ENCODE measurements around the gene YJEFN3. TPM values are rescaled to one million over a fixed set of nuclear protein-coding genes. Genes with fewer than 3 reads are reported as not detected.

YJEFN3 gene
- total RNA-seq, 1 experiment from 2014 or later: 25.3 TPM

DNA sequence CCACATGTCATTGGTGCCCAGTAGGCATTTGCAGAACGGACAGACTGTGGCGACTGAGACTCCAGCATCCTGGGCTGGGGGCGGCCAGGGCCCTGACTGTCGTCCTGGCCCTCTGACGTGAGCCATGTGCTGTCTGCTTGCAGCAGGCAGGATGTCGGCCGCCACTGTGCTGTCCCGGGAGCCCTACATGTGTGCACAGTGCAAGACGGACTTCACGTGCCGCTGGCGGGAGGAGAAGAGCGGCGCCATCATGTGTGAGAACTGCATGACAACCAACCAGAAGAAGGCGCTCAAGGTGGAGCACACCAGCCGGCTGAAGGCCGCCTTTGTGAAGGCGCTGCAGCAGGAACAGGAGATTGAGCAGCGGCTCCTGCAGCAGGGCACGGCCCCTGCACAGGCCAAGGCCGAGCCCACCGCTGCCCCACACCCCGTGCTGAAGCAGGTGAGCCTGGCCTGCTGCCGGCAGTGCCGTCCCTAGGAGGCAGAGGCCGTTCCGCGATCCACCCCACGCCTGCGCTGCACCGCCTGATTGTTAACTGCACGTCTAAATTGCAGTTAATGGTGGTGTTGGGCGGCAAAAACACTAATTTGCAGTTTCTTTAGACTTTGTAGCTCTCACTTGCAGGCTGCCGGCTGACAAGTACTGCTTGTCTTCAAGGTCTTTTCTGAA lies 27.6 kb upstream of the YJEFN3 start:
- TF ChIP-seq EZH2phosphoT487 (IDR thresholded peaks at IDR 0.05; ENCODE audit: borderline replicate concordance) (no peak), ZFX (IDR thresholded peaks at IDR 0.05) (no peak), SRF (IDR thresholded peaks at IDR 0.05; ENCODE audit: low read depth) (no peak), CEBPB (IDR thresholded peaks at IDR 0.05; ENCODE audit: low read depth) (no peak), SIN3A (IDR thresholded peaks at IDR 0.05; ENCODE audit: low read depth) (no peak), ELF1 (IDR thresholded peaks at IDR 0.05; ENCODE audit: borderline replicate concordance, low read depth) (no peak), ZBTB33 (IDR thresholded peaks at IDR 0.05; ENCODE audit: extremely low read depth, insufficient replicate concordance, low read length) (no peak), CBX3 (IDR thresholded peaks at IDR 0.05; ENCODE audit: low read depth) (no peak), POLR2AphosphoS5 (IDR thresholded peaks at IDR 0.05; ENCODE audit: low read depth, low read length) (no peak), YY1 (IDR thresholded peaks at IDR 0.05; ENCODE audit: extremely low read depth, insufficient replicate concordance, low read depth, low read length) (no peak), EGR1 (IDR thresholded peaks at IDR 0.05; ENCODE audit: low read depth) (no peak), REST (IDR thresholded peaks at IDR 0.05; ENCODE audit: low read depth) (no peak), MAX (IDR thresholded peaks at IDR 0.05) (no peak), EZH2 (IDR thresholded peaks at IDR 0.05) (no peak)
- TF ChIP-seq, protein P1, sequence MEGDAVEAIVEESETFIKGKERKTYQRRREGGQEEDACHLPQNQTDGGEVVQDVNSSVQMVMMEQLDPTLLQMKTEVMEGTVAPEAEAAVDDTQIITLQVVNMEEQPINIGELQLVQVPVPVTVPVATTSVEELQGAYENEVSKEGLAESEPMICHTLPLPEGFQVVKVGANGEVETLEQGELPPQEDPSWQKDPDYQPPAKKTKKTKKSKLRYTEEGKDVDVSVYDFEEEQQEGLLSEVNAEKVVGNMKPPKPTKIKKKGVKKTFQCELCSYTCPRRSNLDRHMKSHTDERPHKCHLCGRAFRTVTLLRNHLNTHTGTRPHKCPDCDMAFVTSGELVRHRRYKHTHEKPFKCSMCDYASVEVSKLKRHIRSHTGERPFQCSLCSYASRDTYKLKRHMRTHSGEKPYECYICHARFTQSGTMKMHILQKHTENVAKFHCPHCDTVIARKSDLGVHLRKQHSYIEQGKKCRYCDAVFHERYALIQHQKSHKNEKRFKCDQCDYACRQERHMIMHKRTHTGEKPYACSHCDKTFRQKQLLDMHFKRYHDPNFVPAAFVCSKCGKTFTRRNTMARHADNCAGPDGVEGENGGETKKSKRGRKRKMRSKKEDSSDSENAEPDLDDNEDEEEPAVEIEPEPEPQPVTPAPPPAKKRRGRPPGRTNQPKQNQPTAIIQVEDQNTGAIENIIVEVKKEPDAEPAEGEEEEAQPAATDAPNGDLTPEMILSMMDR (IDR thresholded peaks at IDR 0.05 in 2 of 3, conservative IDR thresholded peaks at IDR 0.05 in 1 of 3; ENCODE audit: borderline replicate concordance in 1 of 3, insufficient read depth in 1 of 3, low read depth in 2 of 3, low read length in 2 of 3): no peak
- Histone ChIP-seq H3K27me3 (ENCODE audit: insufficient read depth, low read length) (no peaks in the 10 kb centered on the region), H3K4me1 (ENCODE audit: control insufficient read depth in 1 of 2, insufficient read depth in 2 of 2, low read length in 2 of 2) (no peaks in the 10 kb centered on the region), H3K79me2 (ENCODE audit: insufficient read depth, low read length) (peaks cover 15% of the 10 kb centered on the region; the same call in 1 of the 2 replicates), H3K36me3 (ENCODE audit: control insufficient read depth in 1 of 2, insufficient read depth in 2 of 2, low read length in 2 of 2) (peaks cover 18 to 54% of the 10 kb centered on the region in 2 experiments; a peak in 3 of 4 replicates), H3K27ac (ENCODE audit: low read depth, low read length) (no peak overlapping the region), H3K4me3 (replicated peaks in 1 of 2; ENCODE audit: low read depth in 1 of 2, low read length in 2 of 2) (no peak overlapping the region), H3K9me3 (ENCODE audit: control insufficient read depth in 1 of 2, insufficient read depth in 1 of 2, low read depth in 1 of 2, low read length in 2 of 2) (no peaks in the 10 kb centered on the region), H3K9ac (ENCODE audit: low read length) (no peak overlapping the region), H4K20me1 (ENCODE audit: insufficient read depth) (no peaks in the 10 kb centered on the region), H3K9me2 (ENCODE audit: insufficient read depth) (no peaks in the 10 kb centered on the region), H3K4me2 (ENCODE audit: low read length) (no peak overlapping the region), H2AFZ (ENCODE audit: low read depth, low read length, poor library complexity, severe bottlenecking) (no peak overlapping the region)
- no peak for ATAC-seq
- POLR2A ChIA-PET: no interaction called here
- no peak for DNase-seq (ENCODE audit: low read depth, low spot score)
- no TSS peak for BruUV-seq (replicated peaks)
- intact Hi-C loops (cut with micrococcal nuclease): no loop called here
- CTCF ChIA-PET: no interaction called here
- RAD21 ChIA-PET (ENCODE audit: low non-redundant PET in 1 of 2, low total read pairs in 2 of 2, uncharacterized antibody in 2 of 2, unreplicated experiment in 2 of 2): no interaction called here
